PC-9 (cell line): ENCODE results near the gene FRRS1.

ENCODE experiments used
- CTCF ChIP-seq: fragments of 200-600 bp; sonication (generic); conservative IDR thresholded peaks from 2 replicates; pipeline ENCODE4 v1.6.1; 2017; ENCODE audit warnings: mixed run types, antibody characterized with exemption, mild to moderate bottlenecking, moderate library complexity
- EZH2 ChIP-seq: fragments of 200-600 bp; sonication (generic); IDR thresholded peaks from 2 replicates; pipeline ENCODE4 v1.8.0; 2017; ENCODE audit warnings: antibody characterized with exemption, low read depth

- TF ChIP-seq CTCF (no peak), EZH2 (no peak)
Measured at GRCh38 chr1:99763956-99764355, 2.5 kb downstream of the FRRS1 start.
